Measurements from ENCODE around the gene PRRC2A.

Gene PRRC2A

DNA sequence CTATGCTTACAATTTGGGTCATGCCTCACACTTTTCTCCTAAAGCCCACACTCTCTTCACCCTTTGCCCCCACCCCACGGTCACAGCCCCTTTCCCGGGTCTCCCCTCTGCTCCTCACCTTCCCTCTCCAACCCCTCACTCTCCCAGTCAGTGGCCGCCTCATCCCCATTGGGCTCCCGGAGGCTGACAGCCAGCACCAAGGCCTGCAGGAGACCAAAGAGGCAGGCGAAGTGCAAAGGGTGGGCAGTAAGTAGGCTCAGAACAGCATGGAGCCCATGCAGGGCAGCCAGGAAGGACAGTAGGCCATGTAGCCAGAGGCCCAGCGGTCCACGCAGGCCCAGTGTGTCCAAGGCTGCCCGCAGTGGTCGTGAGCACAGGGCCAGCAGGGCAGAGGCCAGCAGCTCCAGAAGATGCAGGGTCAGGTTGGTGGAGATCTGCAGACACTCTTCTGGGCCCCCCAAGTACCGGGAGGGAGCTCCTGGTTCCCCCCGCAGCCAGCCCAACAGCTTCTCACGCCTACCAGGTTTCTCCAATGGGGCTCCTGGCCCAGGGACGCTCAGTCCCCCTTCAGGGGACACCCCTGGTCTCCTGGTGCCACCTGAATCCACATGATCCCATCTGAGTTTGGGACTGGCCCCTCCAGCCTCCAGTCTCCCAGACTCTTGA lies 38.6 kb downstream of the PRRC2A start:
- no peak for DNase-seq (ENCODE audit: low read depth)
- peak overlapping the region; percentile 92 for H3K4me3 ChIP-seq (ENCODE audit: low read depth, low read length)
- TF ChIP-seq, protein P1, sequence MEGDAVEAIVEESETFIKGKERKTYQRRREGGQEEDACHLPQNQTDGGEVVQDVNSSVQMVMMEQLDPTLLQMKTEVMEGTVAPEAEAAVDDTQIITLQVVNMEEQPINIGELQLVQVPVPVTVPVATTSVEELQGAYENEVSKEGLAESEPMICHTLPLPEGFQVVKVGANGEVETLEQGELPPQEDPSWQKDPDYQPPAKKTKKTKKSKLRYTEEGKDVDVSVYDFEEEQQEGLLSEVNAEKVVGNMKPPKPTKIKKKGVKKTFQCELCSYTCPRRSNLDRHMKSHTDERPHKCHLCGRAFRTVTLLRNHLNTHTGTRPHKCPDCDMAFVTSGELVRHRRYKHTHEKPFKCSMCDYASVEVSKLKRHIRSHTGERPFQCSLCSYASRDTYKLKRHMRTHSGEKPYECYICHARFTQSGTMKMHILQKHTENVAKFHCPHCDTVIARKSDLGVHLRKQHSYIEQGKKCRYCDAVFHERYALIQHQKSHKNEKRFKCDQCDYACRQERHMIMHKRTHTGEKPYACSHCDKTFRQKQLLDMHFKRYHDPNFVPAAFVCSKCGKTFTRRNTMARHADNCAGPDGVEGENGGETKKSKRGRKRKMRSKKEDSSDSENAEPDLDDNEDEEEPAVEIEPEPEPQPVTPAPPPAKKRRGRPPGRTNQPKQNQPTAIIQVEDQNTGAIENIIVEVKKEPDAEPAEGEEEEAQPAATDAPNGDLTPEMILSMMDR (IDR thresholded peaks at IDR 0.05; ENCODE audit: low read depth, low read length, missing control alignments) = no peak

DNA sequence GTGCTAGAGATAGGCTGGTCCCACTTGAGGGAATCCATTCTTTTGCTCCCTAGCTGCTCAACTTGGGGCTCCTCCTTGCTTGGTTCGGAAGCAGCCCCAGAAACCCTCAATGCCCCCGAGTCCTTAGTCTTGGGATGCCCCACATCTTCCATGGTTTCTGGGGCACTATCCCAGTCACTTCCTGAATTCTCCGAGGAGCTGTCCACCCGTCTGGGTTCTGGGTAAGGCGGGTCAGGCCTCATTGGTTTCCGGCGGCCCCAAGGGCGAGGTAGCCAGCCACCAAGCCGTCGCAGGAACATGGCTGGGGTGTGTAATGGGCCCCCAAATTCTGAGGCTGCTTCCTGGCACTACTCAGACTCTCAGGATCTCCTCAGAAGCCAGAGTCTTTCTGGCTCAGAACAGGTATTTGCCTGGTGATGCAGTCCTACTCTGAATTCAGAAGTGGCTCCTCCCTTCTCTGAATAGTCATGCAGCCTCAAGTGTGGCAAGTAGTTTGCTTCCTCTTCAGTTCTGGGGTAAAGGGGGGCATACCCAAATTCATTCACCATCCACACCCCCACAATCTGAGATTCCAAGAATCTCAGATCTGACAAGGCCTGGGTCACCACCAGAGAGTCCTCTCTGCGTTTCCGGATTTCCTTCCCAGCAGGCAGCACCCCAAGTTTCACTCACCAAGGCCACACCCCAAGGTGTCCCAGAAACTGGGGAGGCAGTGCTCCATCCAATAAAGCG lies 39.3 kb downstream of the PRRC2A start:
- TF ChIP-seq, protein P1 (IDR thresholded peaks at IDR 0.05; ENCODE audit: low read depth, low read length, missing control alignments) = no peak
- DNase-seq (ENCODE audit: low read depth) = no peak
- peak overlapping the region; percentile 92 for H3K4me3 ChIP-seq (ENCODE audit: low read depth, low read length)

DNA sequence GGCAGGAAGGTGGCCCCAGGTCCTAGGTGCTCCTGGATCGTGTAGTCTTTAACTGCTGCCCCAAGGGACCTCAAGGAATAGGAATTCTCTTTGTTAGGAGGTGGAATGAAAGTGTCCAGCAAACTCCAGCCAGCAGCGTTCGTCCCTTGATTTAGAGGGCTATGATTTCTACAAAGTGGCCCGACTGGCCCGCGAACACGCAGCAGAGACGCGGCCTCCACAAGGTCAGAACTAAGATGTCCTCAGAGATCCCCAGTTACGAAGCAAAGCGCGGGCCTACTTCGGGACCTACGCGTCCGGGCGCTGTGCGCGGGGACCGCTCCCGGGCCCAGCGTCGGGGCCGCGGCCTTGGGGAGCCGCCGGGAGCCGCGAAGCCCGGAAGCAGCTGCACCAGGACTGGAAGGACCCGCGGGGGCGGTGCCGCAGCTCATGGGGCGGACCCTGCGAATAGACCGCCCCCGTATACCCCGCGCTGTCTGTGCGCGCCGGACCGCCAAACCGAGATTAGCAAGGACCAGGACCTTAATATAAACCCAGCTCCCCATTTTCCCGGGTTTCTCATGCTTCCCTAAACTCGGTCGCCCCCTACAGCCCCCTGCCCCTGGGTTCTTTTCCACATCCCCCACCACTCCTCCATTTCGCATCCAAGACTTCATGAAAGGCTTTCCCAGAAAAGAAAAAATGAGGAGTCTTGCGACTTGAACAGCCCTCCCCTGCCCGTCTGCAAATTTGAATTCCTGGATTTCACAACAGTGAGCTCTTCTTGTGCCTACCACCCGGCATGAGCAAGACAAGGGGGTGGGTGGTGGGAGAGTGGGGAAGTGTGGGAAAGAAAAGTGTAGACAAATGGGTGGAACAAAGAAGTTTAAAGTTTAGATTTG lies 40.1 kb downstream of the PRRC2A start, which contains the start of gene C6orf47:
Gene C6orf47, minus strand, starts transcription at position 398 of the 881 bp plus-strand sequence. CDS start 831 bp downstream, outside the sequence.
- TF ChIP-seq, protein P1 (IDR thresholded peaks at IDR 0.05; ENCODE audit: low read depth, low read length, missing control alignments) = no peak
- H3K4me3 ChIP-seq (ENCODE audit: low read depth, low read length) = peak within 1 kb of the TSS; percentile 92
- no peak for DNase-seq (ENCODE audit: low read depth)

DNA sequence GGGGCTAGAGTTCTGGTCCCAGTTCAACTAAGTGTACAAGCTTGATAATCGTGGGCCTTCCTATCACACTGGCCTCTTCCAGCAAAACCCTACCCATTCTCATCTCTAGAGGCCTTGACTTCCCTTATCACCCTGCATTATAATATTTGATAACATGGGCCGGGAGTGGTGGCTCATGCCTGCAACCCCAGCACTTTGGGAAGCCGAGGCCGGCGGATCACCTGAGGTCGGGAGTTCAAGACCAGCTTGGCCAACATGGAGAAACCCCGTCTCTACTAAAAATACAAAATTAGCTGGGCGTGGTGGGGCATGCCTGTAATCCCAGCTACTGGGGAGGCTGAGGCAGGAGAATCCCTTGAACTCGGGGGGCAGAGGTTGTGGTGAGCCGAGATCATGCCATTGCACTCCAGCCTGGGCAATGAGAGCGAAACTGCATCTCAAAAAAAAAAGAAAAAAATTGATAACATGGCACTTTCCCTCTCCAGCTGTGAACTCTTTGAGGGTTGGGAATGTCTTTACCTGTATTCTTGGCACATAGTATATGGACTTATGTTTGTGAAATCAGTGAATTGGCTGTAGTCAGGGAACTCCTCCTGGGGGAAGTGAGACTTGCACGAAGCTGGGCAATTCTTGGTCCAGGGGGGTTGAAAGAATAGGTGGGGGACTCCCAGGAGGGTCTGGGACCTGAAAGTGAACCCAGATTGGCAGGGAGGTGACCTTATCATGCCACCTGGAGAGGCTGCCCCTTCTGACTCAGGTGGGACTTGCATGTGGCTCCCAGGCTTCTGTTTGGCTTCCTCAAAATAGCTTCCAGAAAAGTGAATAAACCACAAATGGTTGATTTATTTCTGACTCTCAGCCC lies 41.0 kb downstream of the PRRC2A start:
- TF ChIP-seq, protein P1 (IDR thresholded peaks at IDR 0.05; ENCODE audit: low read depth, low read length, missing control alignments) = no peak
- H3K4me3 ChIP-seq (ENCODE audit: low read depth, low read length) = peak overlapping the region; percentile 92; the same call in 1 of the 2 replicates
- no peak for DNase-seq (ENCODE audit: low read depth)

DNA sequence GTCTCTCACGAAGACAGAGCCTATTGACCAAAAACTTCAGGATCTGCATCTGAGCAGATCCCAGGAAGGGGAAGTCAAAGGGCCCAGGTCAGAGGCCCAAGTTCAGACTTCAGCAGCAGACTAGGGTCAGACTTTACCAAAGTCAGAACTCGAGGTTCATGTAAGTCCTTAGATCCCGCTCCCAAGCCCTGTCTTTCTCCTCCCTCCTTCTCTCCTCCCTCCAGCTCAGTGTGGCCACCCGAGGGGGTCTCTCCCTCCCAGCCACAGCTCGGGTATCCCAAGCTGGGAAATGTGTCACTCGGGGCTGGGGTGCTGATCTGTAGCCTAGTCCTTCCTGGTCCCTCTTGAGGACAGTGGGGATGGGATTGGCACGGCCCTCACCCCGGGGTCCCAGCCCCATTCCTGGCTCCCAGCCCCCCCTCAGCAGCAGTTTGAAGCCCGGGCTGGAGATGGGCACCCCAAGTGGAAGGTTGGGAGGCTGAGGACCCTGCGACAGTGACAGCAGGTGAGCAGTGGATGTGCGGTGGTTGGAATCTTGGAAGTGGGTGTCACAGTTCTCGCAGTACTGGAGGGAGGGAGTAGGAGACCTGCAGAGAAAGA lies 41.7 kb downstream of the PRRC2A start:
- H3K4me3 ChIP-seq (ENCODE audit: low read depth, low read length) = no peak overlapping the region
- DNase-seq (ENCODE audit: low read depth) = no peak
- TF ChIP-seq, protein P1 (IDR thresholded peaks at IDR 0.05; ENCODE audit: low read depth, low read length, missing control alignments) = no peak

Measured in GM12864 (cell line).